ENCODE results near the gene GATAD2B. TPM values are rescaled to one million over a fixed set of nuclear protein-coding genes. Genes with fewer than 3 reads are reported as not detected.

GATAD2B gene
- total and polyA plus RNA-seq, 7 donors: 1.8 to 37.4 (median 16.4) TPM

GRCh38 chr1:153764310-153764709 lies 158.5 kb downstream of the GATAD2B start:
- Histone ChIP-seq H3K4me3 (no peak overlapping the region), H3K27ac (peak overlapping the region in 1 of 4 donors; percentile 46), H3K27me3 (no peaks in the 10 kb centered on the region), H3K36me3 (peaks cover 18 to 99% (median 35%) of the 10 kb centered on the region in 4 donors), H3K9me3 (no peaks in the 10 kb centered on the region), H3K4me1 (peaks cover 0 to 6% (median 3%) of the 10 kb centered on the region in 4 donors)
- TF ChIP-seq, protein P1, sequence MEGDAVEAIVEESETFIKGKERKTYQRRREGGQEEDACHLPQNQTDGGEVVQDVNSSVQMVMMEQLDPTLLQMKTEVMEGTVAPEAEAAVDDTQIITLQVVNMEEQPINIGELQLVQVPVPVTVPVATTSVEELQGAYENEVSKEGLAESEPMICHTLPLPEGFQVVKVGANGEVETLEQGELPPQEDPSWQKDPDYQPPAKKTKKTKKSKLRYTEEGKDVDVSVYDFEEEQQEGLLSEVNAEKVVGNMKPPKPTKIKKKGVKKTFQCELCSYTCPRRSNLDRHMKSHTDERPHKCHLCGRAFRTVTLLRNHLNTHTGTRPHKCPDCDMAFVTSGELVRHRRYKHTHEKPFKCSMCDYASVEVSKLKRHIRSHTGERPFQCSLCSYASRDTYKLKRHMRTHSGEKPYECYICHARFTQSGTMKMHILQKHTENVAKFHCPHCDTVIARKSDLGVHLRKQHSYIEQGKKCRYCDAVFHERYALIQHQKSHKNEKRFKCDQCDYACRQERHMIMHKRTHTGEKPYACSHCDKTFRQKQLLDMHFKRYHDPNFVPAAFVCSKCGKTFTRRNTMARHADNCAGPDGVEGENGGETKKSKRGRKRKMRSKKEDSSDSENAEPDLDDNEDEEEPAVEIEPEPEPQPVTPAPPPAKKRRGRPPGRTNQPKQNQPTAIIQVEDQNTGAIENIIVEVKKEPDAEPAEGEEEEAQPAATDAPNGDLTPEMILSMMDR (IDR thresholded peaks at IDR 0.05): no peak
- TF ChIP-seq EP300 (IDR thresholded peaks at IDR 0.05) (no peak), POLR2A (IDR thresholded peaks at IDR 0.05) (no peak), POLR2AphosphoS5 (IDR thresholded peaks at IDR 0.05) (no peak)
- WGBS, 2 donors: 50 to 83% methylated on average over 5 of the region's 5 CpGs
- intact Hi-C loops (cut with DNase I): no loop called here
- DNase-seq: no peak

DNA sequence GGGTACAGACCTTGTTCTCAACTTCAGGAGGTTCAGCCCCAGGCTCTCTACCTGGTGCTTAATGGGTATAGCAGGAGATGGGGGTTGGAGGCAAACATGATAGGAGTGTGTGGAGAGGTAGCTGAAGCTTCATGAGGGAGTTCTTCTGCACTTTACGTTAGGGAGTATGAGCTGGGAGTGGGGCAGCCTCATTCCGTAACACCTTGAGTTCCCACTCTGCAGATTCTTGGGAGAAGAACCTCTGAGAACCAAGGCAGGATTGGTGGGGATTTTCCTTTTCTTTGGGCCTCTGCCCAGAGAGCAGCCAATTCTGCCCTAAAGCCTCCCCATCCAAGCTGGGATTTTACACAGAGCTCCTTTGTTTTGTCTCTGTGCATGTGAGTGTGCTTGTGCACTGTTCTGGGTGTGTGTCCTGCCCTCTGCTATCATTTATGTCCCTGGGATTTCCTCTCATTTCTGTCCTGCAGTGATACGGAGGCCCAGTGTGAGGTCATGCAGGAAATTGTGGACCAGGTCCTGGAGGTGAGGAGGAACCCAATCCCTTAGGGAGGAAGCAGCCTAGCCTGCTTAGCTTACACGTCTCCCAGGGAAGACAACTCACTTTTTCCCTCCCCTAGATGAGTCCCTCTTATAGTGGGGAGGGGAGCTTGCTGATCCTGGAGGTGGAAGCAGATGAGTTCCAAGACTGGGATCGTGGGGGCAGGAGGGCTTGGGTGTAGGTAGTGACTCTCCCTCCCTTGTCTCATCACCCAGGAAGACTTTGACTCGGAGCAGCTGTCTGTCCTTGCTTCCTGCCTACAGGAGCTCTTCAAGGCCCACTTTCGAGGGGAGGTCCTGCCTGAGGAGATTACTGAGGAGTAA lies 159.2 kb downstream of the GATAD2B start:
- intact Hi-C loops (cut with DNase I): no loop called here
- Histone ChIP-seq H3K36me3 (peaks cover 18 to 98% (median 30%) of the 10 kb centered on the region in 4 donors), H3K27ac (peak overlapping the region in 2 of 4 donors; percentile 13 to 46), H3K9me3 (no peaks in the 10 kb centered on the region), H3K27me3 (no peaks in the 10 kb centered on the region), H3K4me3 (no peak overlapping the region), H3K4me1 (peaks cover 0 to 13% (median 6%) of the 10 kb centered on the region in 4 donors)
- no peak for DNase-seq
- no peak for TF ChIP-seq POLR2A (IDR thresholded peaks at IDR 0.05)
- no peak for TF ChIP-seq EP300 (IDR thresholded peaks at IDR 0.05)
- TF ChIP-seq, protein P1 (IDR thresholded peaks at IDR 0.05): no peak
- TF ChIP-seq POLR2AphosphoS5 (IDR thresholded peaks at IDR 0.05): no peak
- WGBS, 2 donors: 50 to 69% methylated on average over 7 of the region's 7 CpGs

DNA sequence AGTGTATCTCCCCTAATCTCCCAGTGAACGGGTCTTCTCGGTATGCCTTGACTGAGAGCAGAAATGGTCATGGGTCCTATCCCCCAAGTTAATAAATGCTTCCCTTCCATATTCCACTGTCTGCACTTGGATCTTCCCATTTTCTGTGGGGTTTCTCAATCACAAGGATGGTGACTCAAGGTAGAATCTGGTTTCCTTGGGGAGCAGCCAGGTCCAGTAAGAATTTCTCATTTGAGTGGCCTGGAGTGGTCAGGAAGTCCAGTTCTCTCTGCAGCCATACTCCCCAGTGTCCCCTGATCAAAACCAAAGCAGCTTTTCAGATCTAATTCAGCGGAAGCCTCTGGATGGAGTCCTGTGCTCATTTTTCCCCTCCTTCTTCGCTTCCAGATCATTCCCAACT lies 162.3 kb downstream of the GATAD2B start:
- Histone ChIP-seq H3K4me1 (peaks cover 0 to 14% (median 7%) of the 10 kb centered on the region in 4 donors), H3K4me3 (no peak overlapping the region), H3K27me3 (no peaks in the 10 kb centered on the region), H3K27ac (no peak overlapping the region), H3K36me3 (peaks cover 6 to 98% (median 24%) of the 10 kb centered on the region in 4 donors), H3K9me3 (no peaks in the 10 kb centered on the region)
- no peak for DNase-seq
- TF ChIP-seq POLR2AphosphoS5 (IDR thresholded peaks at IDR 0.05) (no peak), EP300 (IDR thresholded peaks at IDR 0.05) (no peak), POLR2A (IDR thresholded peaks at IDR 0.05) (no peak)
- TF ChIP-seq, protein P1 (IDR thresholded peaks at IDR 0.05): no peak
- 97% methylated on average over 4 of the region's 4 CpGs for WGBS, 2 donors
- intact Hi-C loops (cut with DNase I): no loop called here

Small RNA genes lying within 50 kb of the gene (small RNA-seq; reads per million reads assigned to genes)
- 0 reads per million in 3 donors for gene AL831737.1
- 0 to 0.18 (median 0) reads per million in 3 donors for gene MIR6737
- 0 reads per million in 3 donors for gene RF00019

Other genes with a start within 250 kb of the GATAD2B start
- gene NPR1, start 244.3 kb downstream of the GATAD2B start, total RNA-seq: 10 to 100 TPM; 11.1 to 36.2 (median 31.0) TPM
- gene NPR1, start 244.3 kb downstream of the GATAD2B start, polyA plus RNA-seq: 1 to 10 TPM in 2 of 3 donors, under 1 TPM in 1; 0.23 to 7.6 (median 5.4) TPM
- 10 to 100 TPM; 31.4 to 53.7 (median 37.3) TPM for gene INTS3, start 194.9 kb downstream of the GATAD2B start, total RNA-seq
- 10 to 100 TPM in 1 of 3 donors, 1 to 10 TPM in 2; 5.4 to 30.8 (median 6.2) TPM for gene INTS3, start 194.9 kb downstream of the GATAD2B start, polyA plus RNA-seq
- 10 to 100 TPM; 19.7 to 45.7 (median 23.9) TPM for gene SLC27A3, start 147.6 kb downstream of the GATAD2B start, total RNA-seq
- 10 to 100 TPM in 2 of 3 donors, 1 to 10 TPM in 1; 1.6 to 23.4 (median 15.0) TPM for gene SLC27A3, start 147.6 kb downstream of the GATAD2B start, polyA plus RNA-seq
- gene DENND4B, start 23.7 kb upstream of the GATAD2B start, total RNA-seq: 10 to 100 TPM; 17.9 to 34.9 (median 23.1) TPM
- gene DENND4B, start 23.7 kb upstream of the GATAD2B start, polyA plus RNA-seq: 10 to 100 TPM in 1 of 3 donors, 1 to 10 TPM in 2; 4.9 to 41.6 (median 9.0) TPM
- gene CRTC2, start 35.6 kb upstream of the GATAD2B start, total RNA-seq: 10 to 100 TPM; 13.7 to 23.3 (median 15.0) TPM
- gene CRTC2, start 35.6 kb upstream of the GATAD2B start, polyA plus RNA-seq: 10 to 100 TPM; 17.8 to 32.9 (median 18.6) TPM
- 10 to 100 TPM; 50.7 to 80.3 (median 76.1) TPM for gene SLC39A1, start 40.6 kb upstream of the GATAD2B start, total RNA-seq
- 10 to 100 TPM; 25.7 to 97.5 (median 28.8) TPM for gene SLC39A1, start 40.6 kb upstream of the GATAD2B start, polyA plus RNA-seq
- gene CREB3L4, start 44.9 kb upstream of the GATAD2B start, total RNA-seq: 10 to 100 TPM in 2 of 4 donors, 1 to 10 TPM in 2; 7.9 to 13.8 (median 10.2) TPM
- 10 to 100 TPM in 2 of 3 donors, 1 to 10 TPM in 1; 7.9 to 18.0 (median 16.8) TPM for gene CREB3L4, start 44.9 kb upstream of the GATAD2B start, polyA plus RNA-seq
- gene JTB, start 54.7 kb upstream of the GATAD2B start, total RNA-seq: 100 to 1,000 TPM; 171 to 293 (median 219) TPM
- gene JTB, start 54.7 kb upstream of the GATAD2B start, polyA plus RNA-seq: 100 to 1,000 TPM; 220 to 324 (median 286) TPM
- gene RAB13, start 63.4 kb upstream of the GATAD2B start, total RNA-seq: 10 to 100 TPM; 34.1 to 72.8 (median 40.7) TPM
- gene RAB13, start 63.4 kb upstream of the GATAD2B start, polyA plus RNA-seq: 100 to 1,000 TPM; 117 to 275 (median 261) TPM
- 1,000 to 10,000 TPM; 1,466 to 4,347 (median 3,611) TPM for gene RPS27, start 67.8 kb upstream of the GATAD2B start, total RNA-seq
- over 10,000 TPM; 12,408 to 20,490 (median 12,874) TPM for gene RPS27, start 67.8 kb upstream of the GATAD2B start, polyA plus RNA-seq
- gene NUP210L, start 232.1 kb upstream of the GATAD2B start, total RNA-seq: under 1 TPM in 2 of 4 donors, not detected in 2; under 0.01 TPM
- gene NUP210L, start 232.1 kb upstream of the GATAD2B start, polyA plus RNA-seq: under 1 TPM in 1 of 3 donors, not detected in 2; 0.01 TPM